Nucleus accumbens (tissue), 56 donors: Measurements from ENCODE around the gene TBC1D21.

ENCODE experiments used
- DNase-seq, 56 donors: peaks; one replicate each; lab custom pipeline; 2025; lab: John Stamatoyannopoulos, UW

Gene TBC1D21

DNA sequence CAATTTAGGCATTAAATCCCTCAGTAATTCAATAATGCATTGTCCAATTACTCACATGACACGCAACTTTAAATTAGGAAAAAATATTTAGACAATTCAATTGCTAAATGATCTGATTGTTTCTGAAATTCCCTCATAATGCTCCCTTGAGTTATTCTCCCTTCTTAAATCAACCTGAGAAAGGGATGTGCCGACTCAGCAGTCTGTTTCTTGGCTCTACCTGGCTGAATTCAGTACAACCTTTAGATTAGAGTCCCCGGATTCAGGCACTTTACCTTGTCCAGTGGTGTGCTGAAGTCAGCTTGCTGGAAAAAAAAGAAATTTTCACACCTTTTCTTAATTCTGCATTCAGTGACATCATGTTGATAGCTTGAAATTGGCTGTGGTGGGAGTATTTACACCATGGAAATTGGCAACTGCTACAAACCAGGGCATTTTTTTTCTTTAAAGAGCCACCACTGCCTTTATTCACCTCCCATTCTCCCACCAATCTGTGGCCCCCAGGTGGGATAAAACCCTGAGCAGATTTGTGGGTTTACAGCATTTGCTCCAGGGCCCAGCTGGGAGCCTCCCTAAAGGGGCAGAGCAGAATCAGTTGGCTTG lies 32.0 kb downstream of the TBC1D21 start:
- no peak for DNase-seq

DNA sequence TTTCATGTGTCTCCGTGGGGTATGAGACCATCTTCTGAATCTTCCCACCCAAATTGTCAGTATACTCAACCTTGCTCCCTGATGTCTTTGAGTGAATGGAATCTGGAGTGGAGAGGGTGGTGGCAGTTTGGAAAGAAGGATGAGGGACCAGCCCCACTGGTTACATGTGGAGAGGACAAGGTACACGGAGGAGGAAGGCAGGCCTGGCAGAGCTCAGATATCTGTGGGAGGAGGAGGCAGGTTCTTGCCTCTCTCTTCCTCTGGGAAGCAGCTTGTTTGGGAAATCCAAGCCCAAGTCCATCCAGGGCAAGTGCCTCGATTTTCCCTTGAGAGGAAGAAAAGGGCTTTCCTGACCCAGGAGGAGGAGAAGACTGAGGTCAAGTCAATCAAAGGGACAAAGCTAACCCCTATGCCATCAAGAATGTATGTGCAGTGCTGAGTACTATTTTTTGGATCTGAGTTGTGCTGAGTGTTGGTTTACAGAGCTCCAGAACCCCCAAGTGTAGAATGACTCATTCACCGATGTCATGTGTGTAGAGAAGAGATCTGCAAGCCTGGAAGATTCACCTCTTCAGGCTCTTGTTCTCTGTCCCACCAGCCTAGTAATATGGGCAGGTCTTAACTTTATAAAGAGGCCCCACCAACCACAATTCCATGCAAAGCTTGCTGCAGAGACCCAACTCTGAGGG lies 33.1 kb downstream of the TBC1D21 start:
- DNase-seq, result no peak

DNA sequence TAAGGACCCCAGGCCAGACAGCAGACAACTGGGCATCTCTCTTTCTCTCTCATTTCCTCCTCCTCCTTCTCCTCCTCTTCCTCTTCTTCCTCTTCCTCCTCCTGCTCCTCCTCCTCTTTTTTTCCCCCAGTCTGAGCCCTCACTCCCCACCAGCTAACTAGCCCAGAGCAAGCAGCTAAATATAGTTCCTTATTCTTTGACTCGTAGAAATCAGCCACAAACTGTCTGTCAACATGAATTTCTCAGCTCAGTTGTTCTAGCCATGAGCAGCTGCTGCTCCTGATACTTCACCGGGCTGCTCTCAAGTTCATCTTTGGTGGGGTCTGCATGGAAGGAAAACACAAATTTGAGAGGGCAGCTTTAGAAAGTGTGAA lies 33.7 kb downstream of the TBC1D21 start:
- DNase-seq, result no peak

DNA sequence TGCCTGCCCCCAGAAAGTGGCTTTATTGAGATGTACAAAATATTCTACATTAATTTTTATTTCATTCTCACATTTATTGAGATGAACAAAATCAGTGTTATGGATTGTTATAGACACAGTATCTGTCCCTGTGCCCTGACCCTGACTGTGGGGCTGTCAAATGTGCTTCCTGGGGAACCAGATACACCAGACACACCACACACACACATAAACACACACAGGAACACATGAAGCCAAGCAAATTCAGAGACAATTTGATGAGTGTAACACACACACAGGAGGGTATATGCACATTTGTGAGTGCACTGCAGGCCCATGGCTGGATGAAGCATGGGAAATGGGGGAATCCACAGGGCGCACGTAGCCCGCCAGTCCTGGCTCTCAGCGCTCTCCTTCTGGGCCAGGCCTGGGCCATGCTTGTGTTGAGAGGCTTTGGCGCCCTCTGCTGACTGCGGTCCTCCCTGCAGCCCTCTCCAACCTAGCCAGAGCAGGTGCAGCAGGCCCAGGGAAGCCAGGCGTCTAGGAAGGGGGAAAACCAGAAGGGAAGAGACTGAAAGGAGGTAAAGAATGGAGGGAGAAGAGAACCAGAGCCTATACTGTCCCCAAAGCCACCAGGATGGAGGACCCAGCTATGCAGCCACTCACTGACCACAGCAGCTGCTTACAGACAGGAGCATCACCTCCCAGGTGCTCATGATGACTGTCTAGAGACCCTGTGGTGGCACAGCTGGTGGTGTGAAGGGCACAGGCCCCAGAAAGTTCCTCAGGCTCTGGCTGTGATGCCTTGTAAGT lies 34.9 kb downstream of the TBC1D21 start:
- peak in 50 of 56 donors; percentile 10 to 87 (median 54) for DNase-seq

DNA sequence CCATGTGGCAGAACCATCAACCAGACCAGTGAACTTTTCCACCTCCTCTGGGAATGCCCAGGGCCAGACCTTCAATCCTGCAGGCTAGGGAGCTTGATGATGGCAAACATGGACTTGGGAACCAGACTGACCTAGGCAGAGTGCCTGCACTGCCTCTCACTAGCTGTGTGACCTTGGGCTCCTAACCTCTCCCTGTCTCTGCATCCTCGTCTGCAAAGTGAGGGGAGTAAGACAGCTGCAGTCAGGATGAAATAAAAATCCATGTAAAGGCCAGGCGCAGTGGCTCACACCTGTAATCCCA lies 35.4 kb downstream of the TBC1D21 start:
- no peak for DNase-seq

DNA sequence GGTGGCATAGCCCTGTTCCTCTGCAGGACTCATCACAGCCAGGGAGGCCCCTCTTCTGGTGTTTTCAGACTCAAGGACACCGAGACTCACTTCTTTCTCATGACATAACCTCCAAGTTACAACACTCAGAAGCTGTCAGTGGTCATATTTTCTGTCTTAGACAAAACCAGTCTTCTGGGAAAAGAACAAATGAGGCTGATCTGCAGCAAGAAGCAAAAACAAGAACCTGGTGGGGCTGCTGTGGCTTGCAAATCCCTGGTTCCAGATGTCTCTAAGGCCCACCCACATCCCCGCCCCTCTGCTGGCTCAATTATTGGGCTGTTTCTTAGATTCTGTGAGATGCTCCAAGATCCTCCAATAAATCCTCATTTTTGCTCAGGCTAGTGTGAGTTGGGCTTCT lies 36.3 kb downstream of the TBC1D21 start:
- no peak for DNase-seq

DNA sequence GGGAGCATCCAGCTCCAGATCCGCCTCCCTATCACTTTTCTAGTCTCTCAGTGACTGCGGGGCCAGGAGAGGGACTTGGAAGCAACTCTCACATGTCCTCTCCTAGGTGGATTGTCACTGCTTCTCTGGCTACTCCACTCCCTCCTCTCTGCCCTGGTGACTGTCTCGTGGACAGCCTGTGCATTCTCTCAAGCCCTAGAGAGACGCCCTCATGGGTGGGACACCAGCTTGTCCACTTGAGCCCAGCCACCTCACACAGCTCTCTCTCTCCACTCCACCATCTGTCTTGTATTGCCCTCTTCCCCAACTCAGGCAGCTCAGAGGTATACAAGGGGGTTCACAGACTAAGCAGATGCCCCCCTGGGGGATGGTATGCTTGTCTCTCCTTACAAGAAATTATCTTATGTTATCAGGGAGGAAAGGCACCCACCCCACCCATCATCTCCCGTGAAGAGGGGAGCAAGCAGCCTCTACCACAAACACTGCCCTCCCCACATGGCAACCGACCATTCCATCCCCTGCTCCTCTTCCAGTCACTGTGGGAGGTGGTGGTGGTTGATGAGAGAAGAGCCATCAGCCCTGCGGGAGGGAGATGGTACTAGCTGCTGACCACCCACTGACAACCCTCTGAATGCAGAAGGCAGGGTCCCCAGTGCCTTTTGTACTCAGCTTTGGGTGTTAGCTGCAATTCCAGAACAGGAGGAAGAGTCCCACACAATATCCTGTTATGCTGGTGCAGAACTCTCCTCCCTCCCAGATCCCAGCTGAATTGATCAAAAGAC lies 37.3 kb downstream of the TBC1D21 start:
- DNase-seq, result no peak

DNA sequence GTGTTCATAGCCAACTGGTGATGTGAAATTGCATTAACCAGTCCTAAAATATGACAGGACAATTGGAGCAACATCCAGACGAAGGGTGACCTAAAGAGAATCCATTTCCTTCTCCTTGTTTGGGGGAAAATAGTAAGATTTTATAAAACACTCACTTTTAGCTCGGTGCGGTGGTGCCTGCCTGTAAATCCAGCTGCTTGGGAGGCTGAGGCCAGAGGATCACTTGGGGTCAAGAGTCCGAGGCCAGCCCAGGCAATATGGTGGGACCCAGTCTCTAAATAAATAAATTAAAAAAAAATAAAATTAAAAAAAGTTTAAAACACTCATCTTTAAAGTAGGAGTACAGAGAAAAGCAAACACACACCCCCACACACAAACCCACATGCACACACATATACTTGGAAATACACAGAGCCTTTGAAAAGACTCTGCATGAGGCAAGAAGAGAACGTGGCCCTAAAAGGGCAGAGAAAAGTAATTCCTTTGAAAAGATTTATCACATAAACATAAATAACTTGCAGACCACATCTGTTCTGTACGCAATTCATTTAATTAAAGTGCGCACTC lies 38.7 kb downstream of the TBC1D21 start:
- no peak for DNase-seq

DNA sequence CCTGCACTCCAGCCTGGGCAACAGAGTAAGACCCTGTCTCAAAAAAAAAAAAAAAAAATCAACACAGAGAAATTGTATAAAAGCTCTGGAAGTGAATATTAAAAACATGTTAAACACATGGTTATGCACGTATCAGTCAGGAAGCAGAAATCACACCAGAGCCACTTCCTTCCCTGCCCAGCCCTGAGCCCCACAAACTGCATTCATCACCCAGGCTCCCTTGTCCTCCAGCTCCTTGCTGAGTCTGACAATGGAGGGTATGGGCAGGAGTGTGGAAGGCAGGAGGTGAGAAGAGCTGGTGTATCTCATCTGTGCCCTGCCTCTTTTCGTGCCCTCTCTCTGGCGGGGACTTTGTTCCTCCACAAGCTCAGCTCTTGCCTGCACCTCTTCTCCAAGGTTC lies 40.8 kb downstream of the TBC1D21 start:
- no peak for DNase-seq

DNA sequence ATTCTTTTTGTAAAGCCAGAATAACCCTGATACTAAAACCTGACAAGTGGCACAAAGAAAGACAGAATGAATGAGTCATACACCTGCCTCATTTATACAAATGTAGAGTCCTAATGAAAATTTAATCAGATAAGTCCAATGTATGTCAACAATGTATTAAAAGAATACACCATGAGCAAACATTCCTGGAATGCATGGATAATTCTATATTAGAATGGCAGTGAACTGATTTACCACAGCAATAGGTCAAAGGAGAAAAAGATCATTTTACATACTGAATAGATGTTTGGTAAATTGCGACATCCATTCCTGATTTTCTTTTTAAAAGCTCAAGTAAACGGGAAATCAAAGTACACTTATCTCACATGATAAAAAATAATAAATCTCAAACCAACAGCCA lies 41.7 kb downstream of the TBC1D21 start:
- no peak for DNase-seq

DNA sequence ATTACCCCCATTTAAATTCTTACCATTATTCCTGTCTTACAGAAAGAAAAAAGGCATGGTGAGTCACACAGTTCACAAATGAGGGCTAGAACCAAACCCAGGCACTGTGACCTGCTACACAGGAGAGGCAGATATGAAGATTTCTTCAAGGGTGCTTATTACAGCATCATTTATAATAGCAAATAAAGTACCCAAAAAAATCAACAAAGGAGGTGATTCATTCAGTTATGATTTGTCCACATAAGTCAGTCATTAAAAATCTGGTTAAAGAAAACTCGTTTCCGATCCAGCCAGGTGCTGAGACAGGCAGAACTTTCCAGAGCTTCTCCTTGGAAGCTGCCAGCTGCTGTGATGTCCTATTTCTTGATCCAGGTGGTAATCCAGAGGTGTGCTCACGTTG lies 45.4 kb downstream of the TBC1D21 start:
- no peak for DNase-seq

DNA sequence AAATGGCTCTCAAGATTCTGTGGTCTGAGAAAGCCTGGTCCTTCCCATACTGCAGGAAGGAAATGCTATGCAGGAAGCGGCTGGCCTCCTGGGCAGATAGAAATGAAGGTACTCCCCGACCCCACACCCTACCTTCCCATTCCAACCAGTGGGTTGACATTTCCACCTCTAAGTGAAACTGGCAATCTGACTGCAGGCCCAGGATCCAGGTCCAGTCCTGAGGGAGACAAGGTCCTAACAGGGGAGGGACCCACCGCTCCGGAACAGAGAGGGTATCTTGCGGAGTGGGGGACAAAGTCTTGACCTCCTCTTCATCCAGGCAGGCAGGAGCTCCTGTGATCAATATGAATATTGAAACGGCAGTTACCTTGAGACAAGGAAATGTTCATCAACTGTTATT lies 46.3 kb downstream of the TBC1D21 start:
- DNase-seq, result no peak

DNA sequence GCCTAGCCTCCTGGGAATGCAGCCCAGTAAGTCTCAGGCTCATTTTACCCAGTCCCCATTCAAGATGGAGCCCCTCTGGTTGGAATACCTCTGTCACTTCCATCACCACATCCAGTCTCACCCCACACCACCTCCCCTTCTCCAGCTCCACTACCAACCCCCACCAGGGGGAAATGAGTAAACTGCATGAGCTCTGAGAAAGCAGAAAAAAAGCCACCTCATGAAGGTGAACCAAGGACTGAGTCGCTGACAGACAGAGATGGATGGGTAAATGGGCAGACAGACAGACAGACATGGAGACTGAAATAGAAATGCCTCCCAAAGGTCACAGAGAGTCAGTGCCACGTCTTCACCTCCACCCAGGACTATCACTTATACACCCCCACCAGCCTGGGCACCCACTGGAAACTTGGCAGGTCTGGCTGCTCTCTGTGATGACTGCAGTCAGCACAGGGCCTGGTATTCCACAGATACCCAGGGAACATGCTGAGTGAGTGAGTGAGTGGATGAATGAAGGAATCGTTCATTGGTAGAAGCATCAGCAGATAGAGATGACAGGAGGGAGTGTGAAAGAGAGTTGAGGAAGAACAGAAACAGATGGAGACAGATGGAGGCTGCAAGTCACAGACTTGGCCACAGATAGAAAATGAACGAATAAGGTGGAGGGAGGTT lies 48.0 kb downstream of the TBC1D21 start:
- no peak for DNase-seq

DNA sequence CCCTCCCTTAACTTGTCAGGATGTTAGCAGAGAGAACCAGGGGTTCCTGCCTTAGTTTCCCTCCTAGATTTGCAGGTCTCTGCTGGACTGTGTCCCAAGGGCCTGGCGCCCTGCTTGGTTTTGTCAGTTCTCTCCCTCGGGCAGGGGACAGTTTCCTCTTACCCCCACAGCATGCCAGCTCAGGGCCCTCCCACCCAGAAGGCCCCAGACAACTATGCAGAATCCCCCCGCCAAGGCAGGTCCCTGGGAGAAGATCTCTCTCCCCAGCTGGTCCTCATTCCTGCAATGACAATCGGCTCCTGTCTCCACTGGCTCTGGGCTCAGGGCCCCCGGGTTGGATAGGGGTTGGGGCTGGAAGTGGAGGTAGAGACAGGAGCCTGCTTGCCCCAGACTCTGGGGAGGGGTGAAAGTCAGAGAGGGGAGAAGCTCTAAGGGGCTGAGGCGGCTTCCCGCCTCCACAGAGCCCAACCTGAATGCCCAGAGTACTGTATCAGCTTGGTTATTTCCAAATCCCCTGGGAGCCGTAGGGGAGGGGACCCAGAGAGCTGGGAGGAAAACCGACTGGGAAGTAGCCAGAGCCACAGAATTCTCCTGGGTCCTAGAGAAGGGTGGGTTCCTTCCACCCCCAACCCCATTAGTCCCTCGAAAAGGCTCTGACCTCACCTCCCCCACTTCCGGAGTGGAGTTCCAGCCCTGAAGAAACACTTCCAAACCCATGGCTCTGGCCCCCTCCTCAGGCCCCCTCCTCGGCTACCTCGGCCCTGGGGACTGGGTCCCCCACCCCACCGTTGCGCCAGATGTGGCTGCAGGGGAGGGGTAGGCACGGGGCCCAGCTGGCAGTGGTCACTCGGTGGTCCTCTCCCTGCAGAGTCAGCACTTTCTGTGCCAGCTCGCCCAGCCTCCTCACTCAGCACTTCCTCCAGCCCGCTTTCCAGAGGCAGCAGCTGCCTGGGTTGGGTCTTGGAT lies 49.1 kb downstream of the TBC1D21 start:
- peak in 1 of 56 donors; percentile 31 for DNase-seq

DNA sequence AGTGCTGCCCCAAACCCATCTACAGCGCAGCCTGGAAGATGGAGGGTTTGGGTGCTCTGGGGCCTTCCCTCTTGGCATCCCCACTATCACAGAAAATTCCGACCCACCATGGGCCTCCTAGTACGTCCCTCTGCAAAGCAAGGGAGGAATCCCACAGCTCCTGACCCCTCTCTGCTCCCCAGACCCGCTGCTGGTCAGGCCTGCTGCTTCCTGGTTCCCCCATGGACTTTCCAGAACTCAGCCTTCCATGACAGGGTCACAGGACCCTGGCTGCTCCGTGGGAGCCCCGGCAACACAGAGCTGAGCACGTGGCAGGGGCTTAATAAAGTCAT lies 49.8 kb downstream of the TBC1D21 start:
- DNase-seq, result no peak

DNA sequence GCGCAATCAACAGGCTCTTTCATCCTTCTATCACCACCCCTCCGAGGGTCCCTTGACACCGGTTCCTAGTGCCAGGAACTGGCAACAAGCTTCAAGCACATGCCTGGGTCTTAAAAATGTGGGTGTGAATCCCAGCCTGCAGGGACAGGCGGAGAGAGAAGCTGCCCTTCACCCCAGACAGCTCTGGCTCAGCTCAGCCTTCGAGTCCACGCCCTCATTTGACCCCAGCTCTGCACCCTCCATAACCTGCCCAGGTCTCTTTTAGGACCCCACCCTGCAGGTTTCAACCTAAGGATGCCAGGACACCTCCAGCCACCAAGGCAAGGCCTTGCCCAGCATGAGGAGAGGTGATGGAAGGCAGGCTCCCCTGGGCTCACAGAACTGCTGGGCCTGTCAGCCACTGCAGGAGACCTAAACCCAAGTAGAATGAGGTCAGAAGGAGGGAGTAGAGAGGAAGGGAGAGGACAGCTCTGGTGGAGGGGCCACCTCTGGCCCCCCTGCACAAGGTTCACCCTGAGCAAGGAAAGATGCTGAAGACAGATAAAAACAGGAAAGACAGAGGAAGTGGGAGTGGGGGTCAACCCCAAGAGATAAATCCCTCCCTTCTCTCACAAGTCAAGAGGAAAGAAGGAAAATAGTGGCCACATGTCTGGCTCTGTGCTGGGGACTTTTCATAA lies 50.3 kb downstream of the TBC1D21 start:
- DNase-seq, result no peak

DNA sequence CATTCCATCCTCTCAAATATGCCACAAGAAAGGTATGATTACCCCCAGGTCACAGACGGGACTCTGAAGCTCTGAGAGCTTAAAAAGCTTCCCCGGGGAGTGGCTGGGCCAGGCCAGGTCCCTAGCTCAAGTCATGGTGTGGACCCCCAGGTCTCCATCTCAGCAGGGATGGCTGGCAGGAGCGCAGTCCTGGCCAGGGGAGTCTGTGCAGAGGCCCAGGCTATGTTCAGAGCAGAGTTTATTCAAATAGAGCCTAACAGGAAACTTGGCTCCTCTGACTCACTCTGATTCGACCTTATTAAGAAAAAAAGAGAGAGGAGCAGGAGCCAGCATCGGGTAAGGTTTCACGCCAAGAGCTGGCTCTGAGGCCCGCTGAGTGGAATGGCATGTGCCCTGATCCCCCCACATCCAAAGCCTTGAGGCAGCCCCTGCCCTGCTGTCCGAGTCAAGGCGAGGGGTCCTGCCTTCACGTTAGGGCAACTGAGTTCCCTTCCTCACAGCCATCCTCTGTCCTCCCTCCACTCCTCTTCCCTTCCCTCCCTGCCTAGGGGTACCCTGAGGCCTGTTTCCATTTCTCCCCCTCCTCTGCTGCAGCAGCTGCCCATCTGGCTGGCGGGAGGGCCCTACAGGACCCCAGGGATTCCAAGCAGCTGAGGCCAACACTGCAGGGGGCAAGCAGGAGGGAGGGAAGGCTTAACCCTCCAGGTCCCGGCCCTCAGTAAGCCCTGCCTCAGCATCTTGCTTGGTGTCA lies 51.0 kb downstream of the TBC1D21 start:
- peak in 14 of 56 donors; percentile 8 to 51 (median 26) for DNase-seq

DNA sequence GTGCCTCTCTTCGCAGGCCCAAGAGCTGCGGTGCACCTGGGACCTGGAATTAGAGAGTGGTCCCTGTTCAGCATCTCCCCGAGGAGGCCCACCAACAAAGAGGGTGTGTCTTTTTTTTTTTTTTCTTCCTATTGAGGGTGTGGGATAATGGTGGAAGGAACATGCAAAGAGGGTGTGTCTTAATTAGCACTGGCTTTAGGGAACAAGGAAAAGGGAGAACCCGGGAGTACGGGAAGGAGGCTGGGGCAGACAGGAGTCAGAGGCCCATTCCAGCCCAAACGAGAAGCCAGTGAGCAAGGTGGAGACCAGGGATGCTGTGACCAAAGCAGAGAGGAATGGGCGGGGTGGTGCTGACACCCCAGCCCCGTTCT lies 52.5 kb downstream of the TBC1D21 start:
- no peak for DNase-seq
